MV-4-11 (cell line): ENCODE results near the gene ASTN2.

Experiments
- DNase-seq: peaks from one replicate; lab custom pipeline; 2025; lab: John Stamatoyannopoulos, UW

Gene ASTN2

DNA sequence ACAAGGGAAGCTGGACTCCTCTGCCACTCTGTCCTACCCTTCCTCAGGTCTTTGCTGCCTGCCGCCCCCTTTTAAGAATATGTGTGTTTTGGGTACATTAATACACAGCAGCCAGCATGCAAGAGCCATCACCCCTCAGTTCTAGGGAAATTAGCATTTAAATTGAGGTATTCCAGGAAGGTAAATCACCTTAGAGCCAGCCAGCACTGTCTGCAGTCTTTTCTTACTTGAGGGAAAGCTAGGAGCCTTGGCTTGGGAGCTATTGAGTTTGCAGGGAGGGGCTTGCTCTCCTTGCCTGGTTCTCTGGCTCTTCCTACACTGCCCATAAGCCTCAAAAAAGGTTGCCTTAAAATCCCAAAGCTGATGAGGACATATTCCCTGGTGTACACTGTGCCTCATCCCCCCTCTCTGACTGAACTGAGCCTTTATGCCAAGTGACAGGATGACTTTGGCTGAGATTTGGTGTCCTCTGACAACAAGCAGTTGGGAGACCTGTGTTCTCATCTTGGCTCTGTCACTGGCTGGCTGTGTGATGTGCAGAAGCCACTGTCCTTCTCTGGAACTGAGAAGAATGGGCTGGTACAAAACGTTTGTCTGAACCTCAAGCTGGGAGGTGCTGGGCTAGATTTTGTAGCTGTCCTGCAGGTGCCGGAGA, 673.6 kb downstream of the ASTN2 start:
- no peak for DNase-seq

DNA sequence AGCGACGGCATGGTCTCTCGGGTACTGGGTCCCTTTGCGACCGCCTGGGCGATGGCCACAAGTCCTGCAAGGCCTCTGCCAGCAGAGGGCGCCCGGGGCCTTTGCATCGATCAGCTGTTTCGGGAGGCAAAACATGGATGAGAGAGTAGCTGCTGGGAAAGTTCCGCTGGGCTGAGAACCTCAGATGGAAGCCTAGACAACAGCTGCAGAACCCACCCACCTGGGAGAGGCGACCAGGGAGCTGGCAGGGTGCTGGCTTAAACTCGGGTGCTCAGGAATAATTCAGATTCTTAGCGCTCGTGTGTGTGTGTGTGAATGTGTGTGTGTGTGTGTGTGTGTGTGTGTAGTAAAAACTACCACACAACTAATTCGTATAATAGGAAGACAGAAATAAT, 677.7 kb downstream of the ASTN2 start:
- peak; percentile 10 for DNase-seq

DNA sequence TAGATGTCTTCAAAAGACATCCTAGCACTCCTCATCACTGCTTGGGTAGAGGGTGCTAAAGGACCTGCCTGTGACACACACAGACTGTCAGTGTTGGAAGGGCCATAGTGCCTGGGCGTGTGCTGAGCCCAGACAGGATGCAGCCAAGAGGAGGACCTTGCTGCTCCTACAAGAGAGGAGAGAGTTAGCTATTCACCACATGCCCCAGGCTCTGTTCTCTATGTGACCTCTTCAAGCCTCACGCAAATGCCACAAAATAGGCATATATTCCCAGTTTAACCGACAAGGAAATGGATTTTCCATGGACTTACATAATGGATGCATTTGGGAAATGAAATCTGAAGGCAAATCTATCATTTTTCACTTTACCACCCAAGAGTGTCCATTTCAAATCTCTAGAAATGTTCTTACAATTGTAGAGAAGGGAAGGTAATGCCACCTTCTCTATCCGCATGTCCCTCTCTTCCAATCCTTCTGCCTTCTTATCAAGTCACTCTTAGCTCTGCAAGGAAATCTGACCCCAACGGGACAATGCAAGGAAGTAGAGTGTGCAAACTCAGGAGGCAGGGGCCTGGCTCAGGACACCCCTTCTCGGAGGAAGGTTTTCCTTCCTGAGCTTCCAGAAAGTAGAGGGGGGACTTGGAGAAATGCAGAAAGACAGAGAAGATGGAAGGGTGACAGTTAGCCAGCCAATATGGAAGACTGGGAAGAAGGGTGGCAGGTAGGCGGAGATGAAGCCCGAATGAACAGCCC, 678.3 kb downstream of the ASTN2 start:
- DNase-seq: no peak

DNA sequence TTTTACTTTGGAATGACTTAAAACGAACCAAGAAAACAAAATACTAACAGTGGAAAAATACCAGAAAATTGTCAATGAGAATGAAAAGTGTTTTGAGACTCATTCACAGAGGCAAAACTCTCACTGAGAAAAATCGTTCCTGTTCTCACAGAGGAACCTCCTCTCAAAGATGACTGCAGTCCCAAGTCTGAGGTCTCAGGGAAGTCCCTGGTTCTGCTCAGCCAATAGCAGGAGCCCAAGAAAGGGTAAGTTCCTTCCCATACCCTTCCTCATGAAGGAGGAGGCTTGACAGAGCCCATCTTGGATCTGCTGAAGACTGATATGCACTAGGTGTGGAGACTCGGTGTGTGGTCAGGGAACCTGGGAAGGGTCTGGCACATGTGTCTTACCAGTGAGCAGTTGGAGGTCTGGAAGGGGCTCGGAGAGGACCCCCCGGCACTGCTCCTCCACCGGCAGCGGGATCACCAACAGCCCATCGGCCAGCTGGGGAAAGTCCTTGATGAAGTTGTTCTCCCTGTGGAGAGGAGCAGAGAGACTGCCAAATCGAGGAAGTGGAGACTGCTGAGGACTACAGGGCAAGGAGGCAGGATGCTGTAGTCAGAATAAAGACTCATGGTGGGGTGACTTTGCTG, 681.7 kb downstream of the ASTN2 start:
- DNase-seq: no peak

DNA sequence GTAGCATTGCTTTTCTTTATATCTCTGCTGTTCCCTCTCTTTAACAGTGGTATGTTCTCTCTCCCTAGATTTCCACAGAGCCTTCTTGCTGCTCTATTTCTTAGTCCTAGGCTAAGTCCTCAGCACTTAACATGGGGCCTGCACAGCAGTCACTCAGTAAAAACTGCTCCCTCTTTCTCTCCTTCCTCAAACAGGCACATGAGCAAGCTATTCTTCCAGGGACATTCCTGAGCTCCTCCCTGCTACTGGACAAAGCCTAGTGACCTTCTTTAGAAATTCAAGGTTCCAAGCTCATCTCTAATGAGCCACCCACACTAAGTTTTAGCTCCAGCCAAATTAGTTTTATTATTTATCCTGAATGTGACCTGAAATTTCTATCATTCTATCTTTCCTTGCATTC, 688.3 kb downstream of the ASTN2 start:
- DNase-seq: no peak

DNA sequence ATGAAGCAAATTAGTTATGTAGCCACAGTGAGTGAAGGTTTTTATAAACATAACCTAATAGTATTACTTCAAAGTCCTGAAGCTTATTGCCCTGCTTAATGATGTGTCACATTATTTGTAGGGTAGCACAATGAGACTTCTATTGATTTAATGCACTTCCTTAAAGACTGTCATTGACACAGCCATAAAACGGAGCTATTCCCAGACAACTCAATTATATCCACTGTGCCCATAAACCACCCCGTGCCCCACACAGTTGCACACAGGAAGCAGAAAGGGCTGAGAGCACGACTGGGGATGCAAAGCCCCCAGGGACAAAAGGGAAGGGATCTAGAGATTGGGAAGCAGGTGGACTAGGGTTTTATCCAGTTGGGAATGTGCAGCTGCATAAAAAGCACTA, 690.7 kb downstream of the ASTN2 start:
- no peak for DNase-seq

DNA sequence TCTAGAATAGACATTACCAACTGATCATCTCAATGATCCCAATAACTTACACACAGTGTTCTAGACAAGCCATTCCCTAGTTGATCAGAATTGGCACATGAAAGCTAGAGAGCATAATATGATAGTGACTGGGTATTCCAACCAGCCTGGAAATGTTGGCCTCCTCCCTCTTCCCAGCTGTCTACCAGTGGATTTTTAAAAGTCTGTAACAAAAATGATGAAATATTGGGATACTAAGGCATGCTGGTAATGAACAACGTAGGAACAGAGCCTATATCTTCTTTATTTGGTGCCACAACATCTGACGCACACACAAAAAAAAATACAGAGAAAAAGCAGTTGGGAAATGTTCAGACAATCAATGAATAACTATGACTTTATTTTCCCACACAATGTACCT, 692.9 kb downstream of the ASTN2 start:
- no peak for DNase-seq

DNA sequence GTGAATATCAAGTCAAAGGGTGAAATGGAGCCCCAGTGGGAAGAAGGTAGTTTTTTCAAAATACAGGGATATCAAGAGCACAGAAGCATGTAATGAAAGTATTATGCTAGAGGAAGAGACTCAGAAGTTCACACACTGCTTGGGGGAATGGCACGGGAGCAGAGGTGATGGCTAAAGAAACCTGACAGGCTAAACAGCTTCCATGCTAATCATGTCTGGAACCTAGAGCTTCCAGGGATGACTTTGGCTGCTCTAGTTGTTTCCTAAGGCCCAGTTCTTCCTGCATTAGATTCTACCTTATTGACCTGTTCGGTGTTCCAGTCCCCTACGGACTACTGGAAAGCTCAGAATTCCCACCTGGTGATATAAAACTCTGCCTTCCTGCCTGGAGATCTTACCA, 693.4 kb downstream of the ASTN2 start:
- DNase-seq: no peak

DNA sequence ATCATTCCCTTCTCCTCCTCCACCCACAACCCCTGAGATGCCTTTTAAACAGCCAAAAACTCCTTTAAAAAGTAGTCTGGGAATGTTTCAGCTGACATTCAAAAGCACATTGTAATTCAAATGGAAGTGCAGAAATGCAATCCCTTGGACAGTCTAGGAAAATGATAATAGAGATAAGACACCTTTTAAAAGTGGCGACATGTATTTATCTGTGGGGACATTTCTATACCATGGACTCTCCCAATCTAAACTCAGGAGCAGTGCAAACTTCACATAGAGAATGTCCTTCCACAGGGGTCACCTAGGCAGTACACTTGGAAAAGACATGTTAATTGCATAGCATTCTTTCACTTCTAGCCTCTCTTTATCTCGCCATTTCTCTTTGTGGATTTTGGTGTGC, 694.7 kb downstream of the ASTN2 start:
- no peak for DNase-seq

DNA sequence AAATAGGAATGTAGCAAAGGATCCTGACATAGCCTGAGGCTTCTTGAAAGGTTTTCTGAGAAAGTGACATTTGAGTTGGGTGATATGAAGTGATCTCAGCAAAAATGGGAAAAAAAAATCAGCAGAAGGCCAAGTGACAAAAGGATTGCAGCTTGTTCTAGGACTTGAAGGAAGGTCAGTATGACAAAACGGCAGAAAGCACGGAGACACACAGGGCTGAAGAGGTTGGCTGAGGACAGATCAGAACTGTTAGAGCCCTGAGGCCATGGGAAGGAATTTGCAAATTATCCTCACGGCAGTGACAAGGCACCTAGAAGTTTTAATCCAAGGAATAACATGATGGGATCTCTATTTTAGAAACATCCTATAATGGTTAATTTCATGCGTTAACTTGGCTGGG, 696.7 kb downstream of the ASTN2 start:
- DNase-seq: no peak

DNA sequence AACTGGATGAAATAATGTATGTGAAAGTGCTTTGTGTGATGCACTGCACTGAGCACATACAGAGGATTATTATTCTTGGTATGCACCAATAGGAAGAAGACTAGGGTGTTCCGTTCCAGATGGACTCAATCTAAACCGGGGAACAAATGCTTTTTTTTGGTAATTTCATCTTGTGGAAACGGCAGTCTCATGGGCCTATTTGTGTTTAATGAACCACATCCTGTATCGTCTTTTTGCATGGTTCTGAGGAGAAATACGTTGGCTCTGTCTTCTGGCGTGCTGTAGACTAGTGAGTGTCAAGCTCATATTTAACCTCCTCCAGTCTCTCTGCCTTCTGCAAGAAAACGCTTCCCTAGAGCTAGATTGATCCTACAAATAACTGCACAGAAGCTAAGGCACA, 697.7 kb downstream of the ASTN2 start:
- no peak for DNase-seq

DNA sequence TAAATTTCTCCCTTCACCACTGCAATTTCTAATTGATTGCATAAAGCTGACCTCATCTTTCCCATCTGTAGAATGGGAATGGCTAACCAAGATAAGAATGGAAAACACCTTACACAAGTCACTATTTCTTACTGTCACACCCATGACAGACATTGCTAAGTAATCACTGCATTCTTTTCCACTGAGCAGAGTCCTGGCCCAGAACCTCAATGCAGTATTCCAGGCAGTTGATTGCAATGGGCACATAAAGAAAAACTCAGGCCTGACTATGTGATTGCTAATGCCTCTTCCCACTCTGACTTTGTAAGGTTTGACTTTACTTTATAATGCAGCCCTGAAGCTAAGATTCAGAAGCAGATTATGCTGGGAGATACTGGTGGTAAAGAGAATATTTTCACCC, 698.4 kb downstream of the ASTN2 start:
- no peak for DNase-seq

DNA sequence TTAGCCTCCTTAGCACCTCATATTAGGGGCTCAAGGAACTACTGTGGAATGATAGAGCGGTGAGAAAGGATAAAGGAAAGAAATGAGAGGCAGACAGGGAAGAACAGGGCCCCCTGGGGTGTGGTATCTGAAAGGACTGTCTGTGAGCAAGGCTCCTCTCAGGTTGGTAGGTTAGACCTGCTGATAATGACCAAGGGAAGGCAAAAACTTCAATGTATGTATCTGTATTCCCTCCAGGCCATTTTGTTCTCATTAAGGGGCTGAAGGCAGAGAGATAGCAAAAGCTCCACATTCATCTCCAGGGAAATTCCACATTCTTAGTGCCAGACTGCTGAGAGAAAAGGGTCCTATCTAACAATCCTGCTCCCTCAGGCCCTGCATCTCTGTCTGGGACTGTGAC, 699.1 kb downstream of the ASTN2 start:
- no peak for DNase-seq

DNA sequence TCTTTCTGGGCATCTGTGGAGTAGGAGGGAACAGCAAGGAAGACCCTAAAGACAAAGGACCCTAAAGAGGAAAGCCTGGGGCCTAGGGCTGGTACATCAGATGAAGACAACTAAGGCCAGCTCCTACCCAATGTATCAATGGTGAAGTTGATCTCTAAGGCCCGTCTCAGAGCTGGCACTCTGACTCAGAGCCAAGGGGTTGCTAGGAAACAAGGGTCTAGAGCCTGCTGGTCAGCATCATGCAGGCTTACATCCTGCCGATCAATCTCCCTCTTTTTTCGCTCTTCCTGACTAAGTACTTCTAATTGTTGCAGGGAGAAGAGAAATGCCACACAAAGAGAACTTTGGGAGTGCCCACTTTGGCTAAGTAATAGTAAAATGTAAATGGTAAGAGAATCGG, 701.6 kb downstream of the ASTN2 start:
- no peak for DNase-seq

DNA sequence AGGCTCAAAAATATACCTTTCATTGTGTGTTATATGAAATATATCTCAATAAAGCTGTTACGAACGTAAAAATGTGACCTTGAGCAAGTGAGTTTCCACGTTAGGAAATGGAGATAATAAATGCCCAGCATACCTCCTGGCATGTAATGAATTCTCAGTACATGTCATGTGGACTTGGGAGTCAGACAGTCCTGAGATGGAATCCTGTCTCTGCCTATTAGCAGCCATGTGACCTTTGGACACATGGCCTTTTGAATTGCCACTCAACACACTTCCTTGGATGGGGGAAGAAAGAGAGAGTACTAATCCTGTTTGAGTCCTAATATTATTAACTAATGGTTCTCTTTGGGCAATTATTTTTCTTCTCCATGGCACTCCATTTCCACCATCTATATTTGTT, 702.1 kb downstream of the ASTN2 start:
- DNase-seq: no peak

DNA sequence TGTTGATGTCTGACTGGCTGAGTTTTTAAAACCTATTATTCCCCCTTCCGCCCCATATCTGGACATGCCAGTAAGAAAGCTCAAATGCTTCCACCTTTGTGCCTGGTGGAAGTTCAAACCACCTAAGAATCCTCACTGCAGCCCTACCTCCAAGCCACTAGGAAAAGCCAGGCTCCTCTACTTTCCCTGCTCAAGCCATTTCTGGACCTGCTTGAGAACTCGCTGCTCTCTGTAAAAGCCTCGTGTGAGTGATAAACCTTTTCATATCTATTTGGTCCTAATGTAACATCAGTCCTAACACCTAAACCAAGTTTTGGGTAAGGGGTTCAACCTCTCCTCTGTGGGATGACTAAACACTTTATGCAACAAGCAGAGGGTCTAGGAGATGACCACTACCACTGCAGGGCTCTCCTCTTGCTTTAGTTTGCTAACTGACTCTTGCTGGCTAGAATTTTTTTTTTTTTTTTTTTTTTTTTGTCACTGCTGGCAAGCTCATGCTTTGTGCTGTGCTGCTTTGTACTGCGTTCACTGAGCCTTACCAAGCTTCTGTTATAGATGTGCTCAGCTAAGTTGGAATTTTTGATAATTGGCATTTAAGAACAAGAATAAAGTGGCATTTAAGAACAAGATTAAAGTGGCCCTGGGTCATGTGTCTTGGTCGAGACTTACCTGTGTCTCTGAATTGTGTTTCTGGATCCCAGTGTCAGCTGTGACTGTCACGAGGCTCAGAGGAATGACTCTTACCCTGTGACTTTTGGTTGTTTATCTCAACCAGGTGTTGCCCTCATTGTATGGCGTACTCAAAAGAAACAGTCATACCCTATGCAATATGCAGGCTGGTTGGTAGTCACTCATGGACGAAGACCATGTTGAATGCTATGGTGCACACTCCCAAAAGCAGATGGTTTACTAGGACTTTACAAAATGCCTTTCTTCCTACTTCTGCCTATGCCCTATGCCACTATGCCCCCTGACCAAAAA, 708.3 kb downstream of the ASTN2 start:
- no peak for DNase-seq

DNA sequence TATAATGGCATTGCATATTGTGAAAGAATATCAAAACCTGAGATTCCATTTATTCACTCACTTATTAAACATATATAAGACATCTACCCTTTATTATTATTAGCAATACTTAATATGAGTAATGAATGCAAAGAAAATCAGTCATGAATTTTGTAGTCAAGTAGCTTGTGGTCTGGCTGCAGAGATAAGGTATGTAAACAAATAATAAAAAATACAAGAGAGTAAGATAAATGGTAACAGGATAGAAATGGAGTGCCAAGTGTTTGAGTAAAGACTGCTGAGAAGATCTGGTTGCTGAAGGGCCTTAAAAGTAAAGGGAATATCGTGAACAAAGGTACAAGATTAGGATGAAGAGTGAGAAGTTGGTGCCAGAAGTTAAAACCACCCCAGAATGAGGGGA, 709.3 kb downstream of the ASTN2 start:
- no peak for DNase-seq

DNA sequence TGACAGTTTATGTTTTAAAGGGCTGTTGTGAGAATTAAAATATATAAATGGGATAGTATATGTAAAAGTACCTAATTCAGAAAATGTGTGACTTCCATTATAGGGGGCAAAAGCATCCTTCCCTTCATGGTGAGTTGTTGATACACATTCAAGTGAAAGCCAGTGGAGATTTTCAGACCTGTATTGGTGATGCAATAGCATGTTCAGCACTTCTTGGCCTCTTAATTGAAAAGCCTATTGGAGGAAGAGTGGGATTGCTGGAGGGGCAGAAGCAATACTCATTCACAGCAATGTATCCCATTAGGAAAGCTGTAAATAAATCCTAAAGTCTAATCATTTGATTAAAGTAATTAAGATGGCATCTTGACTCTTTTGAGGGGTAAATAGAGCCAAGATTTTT, 710.4 kb downstream of the ASTN2 start:
- DNase-seq: no peak

DNA sequence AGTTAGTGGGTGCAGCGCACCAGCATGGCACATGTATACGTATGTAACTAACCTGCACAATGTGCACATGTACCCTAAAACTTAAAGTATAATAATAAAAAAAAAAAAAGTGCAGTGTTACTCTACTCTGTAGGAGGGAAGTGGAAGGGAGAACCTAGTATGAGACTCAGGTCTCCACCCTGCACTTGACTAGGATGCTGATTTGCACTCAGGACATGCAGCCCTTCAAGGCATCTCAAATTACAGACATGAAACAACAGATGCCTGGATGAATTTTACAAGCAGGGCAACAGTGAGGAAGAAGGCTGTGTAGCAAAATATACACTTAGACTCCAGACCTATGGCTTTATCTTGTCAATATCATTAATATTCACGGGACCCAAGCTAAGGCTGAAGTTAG, 711.2 kb downstream of the ASTN2 start:
- no peak for DNase-seq

DNA sequence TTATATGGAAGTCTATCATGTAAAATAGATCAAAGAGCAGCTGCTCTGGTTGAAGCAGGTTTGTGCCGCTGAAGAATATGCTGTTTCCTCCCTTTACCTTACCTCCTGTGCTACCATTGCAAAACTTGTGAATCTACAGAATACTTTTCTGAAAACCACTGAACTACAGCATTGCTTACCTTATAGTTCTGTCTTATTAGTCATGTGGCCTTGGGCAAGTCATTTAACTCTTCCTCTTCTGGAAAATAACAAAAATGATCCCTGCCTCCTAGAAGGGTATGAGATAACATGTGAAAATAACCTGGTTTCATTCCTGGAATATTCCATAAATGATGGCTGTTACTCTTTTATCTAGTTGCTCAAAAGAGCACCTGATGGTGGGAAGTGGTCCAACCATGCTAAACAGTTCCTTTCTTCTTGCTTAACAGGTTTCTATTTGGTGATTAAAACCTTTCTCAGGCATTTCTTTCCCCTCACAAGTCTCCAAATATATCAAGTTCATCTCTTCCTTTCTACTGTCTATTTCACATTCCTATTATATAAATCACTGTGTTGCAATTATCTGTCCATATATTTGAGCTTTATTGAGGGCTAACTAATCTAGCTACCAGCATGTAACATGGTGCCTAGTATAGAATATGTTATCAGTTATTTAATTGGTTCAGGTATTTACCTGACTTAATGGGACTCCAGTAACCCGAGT, 712.8 kb downstream of the ASTN2 start:
- no peak for DNase-seq
